Astrocyte of the cerebellum (primary cell): Measurements from ENCODE around the gene SFN.
A peak's percentile ranks its signal among the peaks of the same experiment; 100 is the strongest.

Experiments used
- DNase-seq: peaks from one replicate; pipeline ENCODE4 v3.0.0-alpha.2; 2011; ENCODE audit warnings: low read depth
- H3K4me3 ChIP-seq: 2 replicates; pipeline ENCODE4 v1.5.1; 2011; ENCODE audit warnings: mild to moderate bottlenecking, low read depth, low read length, moderate library complexity
- CTCF ChIP-seq: IDR thresholded peaks from 2 replicates; pipeline ENCODE4 v1.5.1; 2012; ENCODE audit warnings: low read length, low read depth, moderate library complexity, mild to moderate bottlenecking; ENCODE audit errors: missing control alignments
- in situ Hi-C: cut with HindIII; loops from 2 replicates; pipeline ENCODE4 v1.10.0; 2017; ENCODE audit warnings: low sequenced_read_pairs

Gene SFN

GRCh38 chr1:26826261-26827105, 36.5 kb upstream of the SFN start, which contains the start of gene ZDHHC18:
TSS of gene ZDHHC18 (plus strand) at chr1:26826688. CDS start at chr1:26826805, 117 bp downstream.
- peak within 1 kb of the TSS; percentile 56 for H3K4me3 ChIP-seq
- no peak for DNase-seq
- TF ChIP-seq CTCF: peak; percentile 50
- in situ Hi-C loops: no loop called here

GRCh38 chr1:26827106-26827604, 35.8 kb upstream of the SFN start:
- TF ChIP-seq CTCF: no peak
- in situ Hi-C loops: no loop called here
- H3K4me3 ChIP-seq: peak overlapping the region; percentile 56
- no peak for DNase-seq

- no peak for TF ChIP-seq CTCF
- in situ Hi-C loops: no loop called here
- H3K4me3 ChIP-seq: peak overlapping the region; percentile 56
- DNase-seq: no peak
Observed at GRCh38 chr1:26827663-26828062, 35.3 kb upstream of the SFN start.

GRCh38 chr1:26828411-26828991, 34.4 kb upstream of the SFN start:
- no peak overlapping the region for H3K4me3 ChIP-seq
- in situ Hi-C loops: no loop called here
- DNase-seq: no peak

GRCh38 chr1:26829184-26829911, 33.6 kb upstream of the SFN start:
- no peak for TF ChIP-seq CTCF

More at GRCh38 chr1:26828411-26828991, 34.4 kb upstream of the SFN start:
- TF ChIP-seq CTCF: no peak

GRCh38 chr1:26831059-26831458, 31.9 kb upstream of the SFN start:
- no peak for DNase-seq
- H3K4me3 ChIP-seq: no peak overlapping the region
- no peak for TF ChIP-seq CTCF
- in situ Hi-C loops: loop anchor here (5.0 kb wide), 1 partner anchor 39 kb away; no protein-coding TSS in a partner anchor

More at GRCh38 chr1:26829184-26829911, 33.6 kb upstream of the SFN start:
- in situ Hi-C loops: no loop called here
- H3K4me3 ChIP-seq: no peak overlapping the region
- DNase-seq: no peak
